ENCODE measurements around the gene SLC39A11.

- TF ChIP-seq, protein P1, sequence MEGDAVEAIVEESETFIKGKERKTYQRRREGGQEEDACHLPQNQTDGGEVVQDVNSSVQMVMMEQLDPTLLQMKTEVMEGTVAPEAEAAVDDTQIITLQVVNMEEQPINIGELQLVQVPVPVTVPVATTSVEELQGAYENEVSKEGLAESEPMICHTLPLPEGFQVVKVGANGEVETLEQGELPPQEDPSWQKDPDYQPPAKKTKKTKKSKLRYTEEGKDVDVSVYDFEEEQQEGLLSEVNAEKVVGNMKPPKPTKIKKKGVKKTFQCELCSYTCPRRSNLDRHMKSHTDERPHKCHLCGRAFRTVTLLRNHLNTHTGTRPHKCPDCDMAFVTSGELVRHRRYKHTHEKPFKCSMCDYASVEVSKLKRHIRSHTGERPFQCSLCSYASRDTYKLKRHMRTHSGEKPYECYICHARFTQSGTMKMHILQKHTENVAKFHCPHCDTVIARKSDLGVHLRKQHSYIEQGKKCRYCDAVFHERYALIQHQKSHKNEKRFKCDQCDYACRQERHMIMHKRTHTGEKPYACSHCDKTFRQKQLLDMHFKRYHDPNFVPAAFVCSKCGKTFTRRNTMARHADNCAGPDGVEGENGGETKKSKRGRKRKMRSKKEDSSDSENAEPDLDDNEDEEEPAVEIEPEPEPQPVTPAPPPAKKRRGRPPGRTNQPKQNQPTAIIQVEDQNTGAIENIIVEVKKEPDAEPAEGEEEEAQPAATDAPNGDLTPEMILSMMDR (IDR thresholded peaks at IDR 0.05; ENCODE audit: low read depth, low read length) = no peak
- no peak for TF ChIP-seq EZH2phosphoT487 (IDR thresholded peaks at IDR 0.05; ENCODE audit: low read depth)
These were observed 160.9 kb downstream of the SLC39A11 start for GRCh38 chr17:72931635-72932034.

Measured in OCI-LY3 (cell line).